Stimulated activated CD4-positive, alpha-beta T cell treated with anti-CD3 and anti-CD28 coated beads, Interleukin-1b, Interleukin-23, amount 100 ng/mL, for 1 hour (primary cell): ENCODE data around the gene DNM1L.

Experiments used
- DNase-seq, 2 donors: peaks; one replicate each; pipeline ENCODE4 v3.0.0-alpha.2; 2020; ENCODE audit warnings: low read depth in 2 of 2

The DNM1L gene

DNA sequence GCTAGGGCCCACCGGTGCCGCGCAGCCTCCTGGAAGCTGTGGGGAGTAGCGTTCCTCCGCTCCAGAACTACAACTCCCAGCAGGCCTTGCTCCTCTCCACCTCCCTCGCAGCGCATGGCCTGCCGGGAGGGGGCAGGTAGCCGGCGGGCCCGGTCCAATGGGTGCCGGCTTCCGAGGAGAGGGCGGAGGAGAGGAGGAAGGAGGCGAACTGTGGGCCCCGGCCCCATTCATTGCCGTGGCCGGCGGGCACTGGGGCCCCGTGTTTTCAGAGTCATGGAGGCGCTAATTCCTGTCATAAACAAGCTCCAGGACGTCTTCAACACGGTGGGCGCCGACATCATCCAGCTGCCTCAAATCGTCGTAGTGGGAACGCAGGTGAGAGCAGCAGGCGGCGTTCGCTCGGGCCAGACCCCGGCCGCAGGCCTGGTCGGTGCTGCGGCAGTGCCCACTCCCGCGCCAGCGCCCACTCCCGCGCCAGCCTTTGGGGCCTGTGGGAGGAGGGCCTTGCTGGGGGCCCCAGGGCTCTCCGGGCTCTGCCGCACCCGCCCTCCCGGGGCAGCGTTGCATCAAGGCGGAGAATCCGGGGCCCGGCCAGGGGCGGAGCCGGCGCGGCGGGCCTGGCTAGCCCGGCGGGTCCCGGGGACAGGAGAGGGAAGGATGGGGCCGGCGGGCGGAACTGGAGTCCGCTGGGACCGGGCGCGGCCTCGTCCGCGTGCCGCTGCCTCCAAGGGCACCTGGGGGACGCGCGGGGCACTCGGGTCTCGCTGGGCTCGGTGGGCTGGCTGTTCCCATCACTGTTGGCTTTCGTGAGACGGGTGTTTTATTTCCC is at the start of gene DNM1L:
TSS of gene DNM1L (plus strand) at position 211 of the 829 bp plus-strand sequence. CDS start at position 274, 63 bp downstream.
- DNase-seq, result peak; percentile 80 to 82

DNA sequence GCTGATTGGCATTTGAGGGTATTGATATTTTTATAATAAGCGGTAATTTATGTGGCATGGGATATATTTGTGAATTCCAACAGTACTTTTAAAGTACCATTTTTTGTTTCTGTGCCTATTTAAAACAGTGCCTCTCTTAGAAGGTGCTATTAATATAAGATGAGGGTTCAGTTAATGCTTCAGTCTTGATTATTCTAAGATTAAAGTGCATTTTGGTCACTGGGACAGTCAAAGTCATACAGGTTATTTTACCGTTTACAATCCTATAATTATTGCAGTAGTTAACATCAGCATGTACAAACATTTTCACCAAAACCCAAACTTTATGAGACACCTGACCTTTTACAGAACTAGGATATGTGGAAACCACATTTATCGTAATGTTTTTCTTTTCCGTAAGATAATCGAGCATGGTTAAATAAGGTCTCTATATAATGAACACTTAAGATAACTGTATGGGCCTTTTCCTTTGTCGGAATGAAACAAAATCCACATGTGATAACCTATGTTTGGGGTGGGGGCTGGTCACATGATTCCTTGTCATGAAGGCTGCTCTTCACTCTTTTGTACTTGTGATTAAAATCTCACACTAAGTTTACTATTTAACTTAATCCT is 37.7 kb upstream of the DNM1L start:
- DNase-seq, result no peak

DNA sequence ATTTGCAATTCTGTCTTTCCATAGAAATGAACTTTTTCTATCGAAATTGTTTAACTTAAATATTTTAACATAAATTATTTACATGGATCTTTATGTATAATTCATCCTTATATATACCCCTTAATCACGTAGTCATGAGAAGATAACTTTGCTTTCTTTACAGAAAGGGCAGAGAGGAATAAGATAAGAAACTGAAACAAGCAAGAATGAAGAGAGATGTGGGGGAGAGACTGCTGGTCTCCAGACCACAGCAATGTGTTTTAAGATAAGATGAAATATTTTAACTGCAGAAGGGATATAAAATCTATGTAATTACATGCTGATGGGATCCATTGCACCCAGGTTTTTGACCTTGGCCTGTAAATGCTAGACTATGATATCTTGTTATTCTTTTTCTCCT is 34.7 kb upstream of the DNM1L start:
- DNase-seq, result no peak

DNA sequence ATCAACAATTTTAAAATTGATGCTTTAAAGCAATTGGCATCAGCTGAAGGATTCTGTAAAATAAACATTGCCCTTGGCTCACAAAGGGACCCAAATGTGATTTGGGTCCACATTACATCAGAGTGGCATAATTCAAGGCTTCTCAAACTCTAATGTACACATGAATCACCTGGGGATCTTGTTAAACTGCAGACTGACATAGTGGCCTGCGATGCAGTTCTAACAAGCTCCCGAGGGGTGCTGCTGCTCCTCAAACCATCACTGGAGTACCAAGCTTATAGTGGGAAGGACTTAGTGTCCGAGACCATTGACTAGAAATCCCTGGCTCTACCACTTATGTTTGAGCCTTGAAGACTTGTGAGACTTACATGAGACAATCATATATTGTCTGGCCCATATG is 31.8 kb upstream of the DNM1L start:
- DNase-seq, result no peak

DNA sequence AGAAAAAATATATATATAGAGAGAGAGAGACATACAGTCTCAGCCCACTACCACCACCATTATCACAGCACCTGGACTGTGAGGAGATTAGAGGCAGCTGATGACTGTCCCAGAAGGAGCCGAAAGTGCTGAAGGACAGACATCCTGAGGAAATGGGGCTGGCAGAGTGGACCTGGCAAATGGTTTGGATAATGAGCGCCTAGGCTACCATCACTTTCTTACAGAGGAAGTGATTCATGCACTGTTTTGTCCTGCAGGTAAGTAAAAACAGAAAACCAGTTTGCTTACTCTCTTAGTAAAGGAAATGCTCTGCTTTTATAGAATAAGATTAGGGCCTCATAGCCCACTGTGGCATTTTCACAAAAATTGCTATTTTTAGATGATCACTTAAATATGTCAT is 28.6 kb upstream of the DNM1L start:
- DNase-seq, result no peak

DNA sequence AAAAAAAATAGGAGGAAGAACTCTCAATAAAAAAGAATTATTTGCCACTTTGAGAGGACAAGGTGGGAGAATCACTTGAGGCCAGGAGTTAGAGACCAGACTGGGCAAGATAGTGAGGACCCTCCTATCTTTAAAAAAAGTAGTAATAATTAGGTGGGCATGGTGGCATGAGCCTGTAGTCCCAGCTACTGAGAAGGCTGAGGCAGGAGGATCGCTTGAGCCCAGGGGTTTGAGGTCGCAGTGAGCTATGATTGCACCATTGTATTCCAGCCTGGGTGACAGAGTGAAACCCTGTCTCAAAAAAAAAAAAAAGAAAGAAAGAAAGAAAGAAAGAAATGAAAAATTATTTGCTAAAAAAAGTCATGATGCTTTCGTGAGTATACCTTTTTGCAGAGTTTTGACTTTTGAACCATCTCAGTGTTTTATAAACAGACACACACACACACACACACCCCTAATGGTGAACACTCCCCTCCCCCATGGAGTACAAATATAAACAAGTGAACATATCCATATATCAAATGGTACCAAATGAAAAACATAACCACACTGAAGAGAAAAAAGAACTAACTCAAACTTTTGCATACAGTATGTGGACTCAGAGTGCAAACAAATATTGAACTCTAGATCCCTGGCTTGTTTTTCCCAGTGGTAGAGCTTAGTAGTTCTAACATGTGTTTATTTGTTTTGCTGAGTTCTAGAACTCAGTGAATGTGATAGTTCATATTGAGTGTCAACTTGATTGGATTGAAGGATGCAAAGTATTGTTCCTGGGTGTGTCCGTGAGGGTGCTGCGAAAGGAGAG is 27.7 kb upstream of the DNM1L start:
- DNase-seq, result no peak

DNA sequence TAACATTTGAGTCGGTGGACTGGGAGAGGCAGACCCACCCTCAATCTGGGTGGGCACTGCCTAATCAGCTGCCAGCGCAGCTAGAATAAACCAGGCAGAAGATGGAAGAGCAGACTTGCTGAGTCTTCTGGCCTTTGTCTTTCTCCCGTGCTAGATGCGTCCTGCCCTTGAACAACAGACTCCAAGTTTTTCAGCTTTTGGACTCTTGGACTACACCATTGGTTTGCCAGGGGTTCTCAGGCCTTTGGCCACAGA is 27.2 kb upstream of the DNM1L start:
- no peak for DNase-seq

DNA sequence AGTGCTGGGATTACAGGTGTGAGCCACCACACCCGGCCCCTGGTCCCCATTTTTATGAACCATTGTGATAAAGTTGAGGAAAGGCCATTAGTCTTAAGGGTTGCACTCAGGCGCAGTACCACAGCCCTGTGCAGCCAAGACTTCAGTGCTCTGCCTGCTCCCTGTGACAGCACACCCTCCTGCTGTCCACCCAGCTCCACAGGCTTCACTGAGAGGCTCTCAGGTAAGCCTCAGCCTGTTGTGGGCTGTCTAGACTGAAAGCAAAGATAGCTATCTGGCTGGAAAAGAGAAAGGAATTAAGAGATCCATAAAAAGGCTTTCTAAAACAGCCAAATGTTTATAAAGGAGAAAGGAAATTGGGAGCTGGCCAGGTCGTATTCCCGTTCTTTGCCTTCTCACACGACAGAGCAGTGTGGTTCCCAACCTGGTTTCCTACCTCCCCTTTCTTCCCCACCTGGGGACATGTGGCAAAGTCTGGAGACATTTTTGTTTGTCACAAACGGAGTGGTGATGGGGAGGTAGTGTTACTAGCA is 19.1 kb upstream of the DNM1L start:
- no peak for DNase-seq

DNA sequence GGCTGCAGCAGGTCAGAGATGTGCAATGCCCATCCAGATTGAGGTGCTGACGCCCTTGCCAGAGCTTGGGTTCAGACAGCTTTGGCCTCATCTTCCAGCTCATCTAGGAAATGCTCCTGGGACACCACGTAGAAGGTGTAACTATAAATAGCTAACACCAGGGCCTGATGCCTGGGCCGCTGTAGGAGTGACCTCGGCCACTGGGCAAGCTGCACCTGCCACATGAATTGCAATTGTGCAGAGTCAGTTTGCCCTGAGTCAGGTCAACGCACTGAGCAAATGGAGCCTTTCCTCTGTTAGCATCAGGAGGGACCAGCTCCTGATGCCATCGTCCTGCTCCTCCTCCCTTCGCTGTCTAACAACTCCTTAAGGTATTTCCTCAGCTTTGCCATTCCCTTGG is 17.4 kb upstream of the DNM1L start:
- DNase-seq, result no peak

DNA sequence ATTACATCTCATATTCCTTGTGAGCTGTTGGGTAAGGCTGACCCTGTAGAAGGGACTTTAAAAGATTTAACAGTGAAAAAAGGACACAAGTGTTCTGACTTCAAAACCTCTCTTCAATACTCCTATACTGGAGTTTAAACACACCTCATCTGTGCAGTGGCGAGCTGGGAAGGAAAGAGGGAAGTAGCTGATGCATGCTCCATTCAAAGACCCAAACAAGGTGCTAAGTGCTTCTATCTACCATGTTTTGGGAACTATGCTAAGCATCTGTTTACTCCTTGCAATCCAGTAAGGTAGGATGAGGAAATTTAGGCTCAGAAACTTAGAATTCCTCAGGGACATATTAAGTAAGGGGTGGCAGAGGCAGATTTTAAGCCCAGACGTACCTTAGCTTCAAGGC is 16.4 kb upstream of the DNM1L start:
- no peak for DNase-seq

DNA sequence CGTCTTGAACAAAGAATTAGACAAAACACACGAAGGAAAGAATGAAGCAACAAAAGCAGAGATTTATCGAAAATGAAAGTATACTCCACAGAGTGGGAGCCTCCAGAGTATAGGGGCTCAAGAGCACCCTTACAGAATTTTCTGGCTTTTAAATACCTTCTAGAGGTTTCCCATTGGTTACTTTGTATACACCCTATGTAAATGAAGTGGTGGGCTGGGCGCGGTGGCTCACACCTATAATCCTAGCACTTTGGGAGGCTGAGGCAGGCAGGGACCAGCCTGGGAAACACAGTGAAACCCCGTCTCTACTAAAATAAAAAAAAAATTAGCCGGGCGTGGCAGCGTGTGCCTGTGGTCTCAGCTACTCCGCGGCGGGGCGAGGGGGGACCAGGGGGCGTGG is 13.1 kb upstream of the DNM1L start:
- no peak for DNase-seq

DNA sequence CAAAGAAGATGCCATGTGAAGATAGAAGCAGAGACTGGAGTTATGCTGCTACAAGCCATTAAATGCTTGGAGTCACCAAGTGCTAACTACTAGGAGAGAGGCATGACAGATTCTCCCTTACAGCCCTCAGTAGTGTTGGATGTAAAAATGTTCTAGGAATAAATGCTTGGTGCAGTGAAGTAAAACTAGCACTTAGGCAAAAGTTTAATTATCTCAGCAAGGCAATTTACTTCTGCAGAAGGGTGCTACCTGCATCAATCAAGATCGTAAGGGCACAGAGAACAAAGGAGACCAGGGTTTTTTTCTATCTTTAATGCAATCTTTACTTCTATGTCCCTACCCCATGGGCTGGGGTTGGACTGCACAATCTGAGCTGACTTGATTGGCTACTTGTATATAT is 9.5 kb upstream of the DNM1L start:
- DNase-seq, result no peak

DNA sequence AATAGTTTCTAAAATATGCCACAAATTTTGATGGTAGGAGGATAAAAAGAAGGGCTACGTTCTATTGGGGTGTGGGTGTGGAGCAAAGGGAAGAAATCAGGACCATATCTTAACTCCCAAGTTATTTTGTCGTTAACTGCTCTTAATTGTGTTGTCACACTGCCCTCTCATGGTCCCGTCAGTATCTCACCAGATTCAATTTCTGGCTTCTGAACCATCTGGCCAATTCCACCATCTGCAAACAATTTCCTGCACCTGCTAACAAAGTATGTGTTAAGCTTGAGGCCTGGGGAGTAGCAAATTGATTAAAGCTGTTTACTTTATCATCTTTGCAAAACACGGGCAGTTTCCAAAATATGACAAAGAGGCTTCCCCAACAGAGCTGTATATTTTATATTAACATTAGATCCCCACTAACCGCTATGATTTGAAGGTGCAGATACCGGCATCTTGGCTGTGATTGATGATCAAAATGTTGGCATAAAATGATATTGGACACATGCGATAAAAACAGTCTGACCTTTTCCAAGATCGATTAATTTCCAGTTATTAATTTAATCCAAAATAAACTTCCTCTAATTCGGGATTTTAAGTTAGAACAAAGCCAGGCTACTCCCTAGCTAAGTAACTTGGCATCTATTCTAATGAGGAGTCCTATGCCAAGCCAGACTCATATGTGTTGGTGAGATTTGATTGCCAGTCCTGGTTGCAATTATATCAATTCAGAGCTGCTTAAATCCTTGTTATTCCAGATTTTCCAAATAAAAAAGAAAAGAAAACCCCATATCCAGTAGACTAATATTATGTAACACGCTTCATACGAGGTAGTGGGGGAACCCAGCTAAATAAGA is 6.9 kb upstream of the DNM1L start:
- no peak for DNase-seq

DNA sequence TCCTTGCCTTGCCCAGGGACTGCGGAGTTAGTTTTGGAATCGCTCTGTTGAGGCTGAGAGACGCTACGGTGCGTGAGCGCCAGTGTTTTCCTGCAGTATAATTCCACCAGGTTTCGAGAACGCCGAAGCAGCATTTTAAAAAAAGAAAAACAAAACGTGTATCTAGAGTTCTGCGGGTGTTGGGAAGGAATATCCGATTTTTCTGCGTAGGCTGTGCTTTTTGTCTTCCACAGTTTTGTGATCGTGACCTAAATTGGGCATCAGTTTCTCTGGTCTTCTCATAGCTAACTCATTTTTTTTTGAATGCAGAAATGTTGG is 778 bp downstream of the DNM1L start:
- DNase-seq, result no peak

DNA sequence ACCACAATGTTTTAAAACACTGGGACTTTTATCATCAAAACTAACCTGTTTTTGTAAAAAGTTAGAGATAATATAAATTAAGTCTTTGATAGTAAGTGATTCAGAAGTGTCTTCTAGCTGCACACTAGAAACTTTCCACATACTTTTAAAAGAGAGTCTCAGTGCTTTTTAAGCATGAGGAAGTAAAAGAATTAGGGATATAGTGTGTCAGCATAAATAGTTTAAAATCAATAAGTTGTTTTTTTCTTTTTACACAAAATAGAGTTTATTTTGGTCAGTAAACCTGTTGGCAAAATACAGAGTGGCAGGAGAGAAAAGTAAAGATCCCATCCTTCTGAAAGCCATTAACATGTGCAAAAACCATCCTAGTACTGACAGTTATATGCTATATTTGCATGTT is 1.7 kb downstream of the DNM1L start:
- no peak for DNase-seq

DNA sequence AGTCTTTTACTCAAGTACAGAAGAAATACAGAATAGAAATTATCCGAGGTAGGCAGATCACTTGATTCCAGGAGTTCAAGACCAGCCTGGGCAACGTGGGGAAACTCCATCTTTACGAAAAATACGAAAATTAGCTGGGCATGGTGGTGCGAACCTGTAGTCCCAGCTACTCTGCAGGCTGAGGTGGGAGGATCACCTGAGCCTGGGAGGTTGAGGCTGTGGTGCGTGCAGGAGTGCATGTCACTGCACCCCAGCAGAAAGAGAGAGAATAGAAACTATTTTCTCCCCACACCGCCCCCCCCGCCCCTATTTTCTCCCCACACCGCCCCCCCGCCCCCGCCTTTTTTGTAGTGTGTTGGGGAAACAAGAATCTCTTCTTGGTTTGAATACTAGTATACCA is 2.2 kb downstream of the DNM1L start:
- no peak for DNase-seq

DNA sequence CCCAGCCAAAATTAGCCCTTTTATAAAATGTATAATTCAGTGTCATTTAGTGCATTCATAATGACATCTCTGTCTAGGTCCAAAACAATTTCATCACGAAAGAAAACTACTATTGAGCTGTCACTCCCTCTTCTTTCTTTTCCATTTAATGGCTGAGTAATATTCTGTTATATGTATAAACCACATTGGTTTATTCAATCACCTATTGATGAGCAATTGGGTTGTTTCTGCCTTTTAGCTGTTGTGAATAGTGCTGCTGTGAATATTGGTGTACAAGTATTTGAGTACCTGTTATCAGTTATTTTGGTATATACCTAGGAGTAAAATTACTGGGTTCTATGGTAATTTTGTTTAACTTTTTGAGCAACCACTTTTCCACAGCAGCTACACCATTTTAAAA is 7.2 kb downstream of the DNM1L start:
- no peak for DNase-seq

DNA sequence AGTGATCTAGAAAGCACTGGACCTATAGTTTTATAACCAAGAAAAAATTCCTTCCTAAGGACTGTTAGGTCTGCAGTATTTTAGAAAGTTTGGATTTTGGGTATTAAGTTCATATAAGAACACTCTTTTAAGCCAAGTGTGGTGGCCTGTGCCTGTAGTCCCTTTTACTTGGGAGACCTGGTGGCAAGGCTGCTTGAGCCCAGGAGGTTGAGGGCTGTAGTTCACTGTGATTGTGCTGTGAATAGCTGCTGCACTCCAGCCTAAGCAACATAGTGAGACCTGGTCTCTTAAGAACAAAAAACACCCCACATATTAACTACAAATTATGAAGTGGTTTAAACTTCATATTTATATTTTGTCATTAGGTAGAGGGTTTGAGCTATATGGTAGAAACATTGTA is 9.7 kb downstream of the DNM1L start:
- no peak for DNase-seq

DNA sequence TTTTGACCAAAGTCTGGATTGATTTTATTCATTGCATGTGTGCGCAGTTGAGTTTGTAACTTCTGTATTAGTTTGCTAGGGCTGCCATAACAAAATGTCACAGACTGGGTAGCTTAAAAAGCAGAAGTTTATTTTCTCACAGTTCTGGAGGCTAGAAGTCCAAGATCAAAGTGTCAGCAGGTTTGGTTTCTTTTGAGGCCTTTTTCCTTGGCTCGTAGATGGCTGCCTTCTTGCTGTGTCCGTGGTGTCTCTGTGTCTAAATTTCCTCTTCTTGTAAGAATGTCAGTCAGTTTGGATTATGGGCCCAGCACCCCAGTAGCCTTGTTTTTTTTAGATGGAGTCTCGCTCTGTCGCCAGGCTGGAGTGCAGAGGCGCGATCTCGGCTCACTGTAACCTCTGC is 11.8 kb downstream of the DNM1L start:
- DNase-seq, result no peak

DNA sequence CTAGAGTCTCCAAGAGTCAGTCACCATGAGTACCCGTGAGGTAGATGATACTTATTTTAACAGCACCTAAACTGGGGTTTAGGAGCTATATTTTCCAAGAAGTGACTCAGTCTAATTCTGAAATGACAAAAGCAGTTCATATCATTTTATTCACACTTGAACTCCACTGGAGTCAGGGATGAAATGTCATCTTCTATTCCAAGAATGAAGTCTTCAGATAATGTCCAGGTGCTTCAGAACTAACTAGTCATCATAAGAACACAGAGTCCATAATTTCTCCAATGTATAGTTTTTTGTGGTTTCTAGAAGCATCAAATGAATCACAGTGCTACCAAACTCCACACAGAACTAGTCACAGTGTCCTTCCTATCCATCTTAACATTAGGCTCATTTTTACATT is 13.3 kb downstream of the DNM1L start:
- DNase-seq, result no peak

DNA sequence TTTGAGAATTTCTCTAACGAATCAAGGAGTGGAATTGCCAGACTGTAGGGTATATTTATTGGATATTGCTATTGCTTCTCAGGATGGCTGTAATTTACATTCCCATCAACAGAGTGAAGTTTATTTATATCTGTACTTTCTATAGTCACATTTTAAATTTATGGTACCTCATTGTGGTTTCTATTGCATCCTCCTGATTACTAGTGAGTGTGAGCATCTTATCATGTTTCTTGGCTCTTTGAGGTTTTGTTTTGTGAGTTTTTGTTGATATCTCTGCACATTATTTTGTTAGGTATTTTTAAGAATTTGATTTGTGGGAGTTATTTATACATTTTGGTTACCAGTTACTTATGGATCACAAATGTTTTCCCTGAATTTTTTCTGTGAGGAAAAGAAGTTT is 13.9 kb downstream of the DNM1L start:
- DNase-seq, result no peak

DNA sequence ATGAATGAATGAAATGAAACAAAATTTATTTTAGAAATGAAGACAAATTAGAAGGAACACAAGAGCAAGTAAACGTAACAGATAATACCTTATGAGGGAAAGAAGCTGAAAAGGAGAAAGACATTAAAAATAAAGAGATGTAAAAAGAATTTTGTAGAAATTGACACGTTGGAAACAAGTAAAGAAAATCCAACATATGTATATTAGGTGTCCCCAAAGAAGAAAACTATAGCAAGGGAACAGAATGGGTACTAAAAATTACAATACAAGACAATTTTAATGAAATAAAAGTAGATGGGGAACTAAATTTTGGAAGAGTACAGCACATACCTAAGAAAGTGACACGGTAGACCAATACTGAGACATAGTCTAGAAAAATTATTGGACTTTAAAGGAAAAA is 16.7 kb downstream of the DNM1L start:
- DNase-seq, result no peak
